Measurements from ENCODE around the gene HYAL3.

- no peak for TF ChIP-seq CTCF (IDR thresholded peaks at IDR 0.05; ENCODE audit: borderline replicate concordance, extremely low read depth, low read length, poor library complexity, severe bottlenecking)
- no peak for TF ChIP-seq EZH2 (IDR thresholded peaks at IDR 0.05; ENCODE audit: borderline replicate concordance, low read depth, low read length, severe bottlenecking)
Observed at GRCh38 chr3:50259432-50260026, 39.7 kb downstream of the HYAL3 start.

All from DND-41 (cell line).